HG03378 (cell line): ENCODE results near the gene MED25.

ENCODE experiments used
- ATAC-seq: cut with Tn5 transposase; IDR thresholded peaks from one replicate; pipeline ENCODE4 v1.9.1; 2021; ENCODE audit warnings: mild to moderate bottlenecking, moderate library complexity; ENCODE audit not compliant: unreplicated experiment

The MED25 gene

GRCh38 chr19:49798574-49798973, 19.5 kb upstream of the MED25 start:
- ATAC-seq: no peak

- no peak for ATAC-seq
These were observed 18.8 kb upstream of the MED25 start for GRCh38 chr19:49799271-49799797.

GRCh38 chr19:49799798-49800376, 18.2 kb upstream of the MED25 start:
- no peak for ATAC-seq

GRCh38 chr19:49800771-49801170, 17.3 kb upstream of the MED25 start:
- no peak for ATAC-seq

- ATAC-seq: no peak
These were observed 16.6 kb upstream of the MED25 start for GRCh38 chr19:49801401-49801888.

- ATAC-seq: no peak
These were observed 16.0 kb upstream of the MED25 start for GRCh38 chr19:49801966-49802661.

- no peak for ATAC-seq
These were observed 15.1 kb upstream of the MED25 start for GRCh38 chr19:49802836-49803528.

GRCh38 chr19:49803529-49803856, 14.6 kb upstream of the MED25 start:
- no peak for ATAC-seq

GRCh38 chr19:49805822-49806619, 12.1 kb upstream of the MED25 start:
- ATAC-seq: no peak

GRCh38 chr19:49806620-49806959, 11.5 kb upstream of the MED25 start:
- ATAC-seq: no peak

GRCh38 chr19:49807058-49807903, 10.8 kb upstream of the MED25 start:
- no peak for ATAC-seq

- ATAC-seq: no peak
These were observed 10.0 kb upstream of the MED25 start for GRCh38 chr19:49807904-49808675.

GRCh38 chr19:49808711-49809159, 9.4 kb upstream of the MED25 start:
- no peak for ATAC-seq

- no peak for ATAC-seq
These were observed 8.7 kb upstream of the MED25 start for GRCh38 chr19:49809160-49809940.

- ATAC-seq: no peak
These were observed 8.1 kb upstream of the MED25 start for GRCh38 chr19:49809941-49810389.

- no peak for ATAC-seq
These were observed 6.8 kb upstream of the MED25 start for GRCh38 chr19:49811328-49811727.

GRCh38 chr19:49812452-49812996, 5.6 kb upstream of the MED25 start:
- ATAC-seq: no peak
